Activated CD4-positive, alpha-beta T cell treated with anti-CD3 and anti-CD28 coated beads, Interleukin-2, amount 50 U/mL, for 1 hour (primary cell): ENCODE measurements around the gene CDH4.

Source experiments
- DNase-seq: peaks from one replicate; pipeline ENCODE4 v3.0.0-alpha.2; 2020

CDH4 gene

GRCh38 chr20:61779176-61779965 is 527.3 kb downstream of the CDH4 start:
- no peak for DNase-seq

- no peak for DNase-seq
Observed at GRCh38 chr20:61780066-61780465, 528.0 kb downstream of the CDH4 start.

- DNase-seq: no peak
Observed at GRCh38 chr20:61784801-61785566, 532.9 kb downstream of the CDH4 start.

GRCh38 chr20:61785567-61785816 is 533.4 kb downstream of the CDH4 start:
- DNase-seq: no peak

- no peak for DNase-seq
Observed at GRCh38 chr20:61786230-61786629, 534.2 kb downstream of the CDH4 start.

GRCh38 chr20:61788343-61788742 is 536.3 kb downstream of the CDH4 start:
- DNase-seq: no peak

GRCh38 chr20:61789329-61789728 is 537.3 kb downstream of the CDH4 start:
- no peak for DNase-seq

GRCh38 chr20:61790116-61790827 is 538.2 kb downstream of the CDH4 start:
- DNase-seq: no peak

GRCh38 chr20:61791995-61792394 is 539.9 kb downstream of the CDH4 start:
- no peak for DNase-seq

GRCh38 chr20:61795669-61796630 is 543.9 kb downstream of the CDH4 start:
- DNase-seq: no peak

GRCh38 chr20:61796738-61797137 is 544.7 kb downstream of the CDH4 start:
- DNase-seq: no peak

- DNase-seq: no peak
Observed at GRCh38 chr20:61797200-61797599, 545.1 kb downstream of the CDH4 start.

GRCh38 chr20:61797971-61798411 is 545.9 kb downstream of the CDH4 start:
- DNase-seq: no peak

GRCh38 chr20:61798632-61799031 is 546.6 kb downstream of the CDH4 start:
- DNase-seq: no peak

- DNase-seq: no peak
Observed at GRCh38 chr20:61799394-61799923, 547.4 kb downstream of the CDH4 start.

- no peak for DNase-seq
Observed at GRCh38 chr20:61799928-61800327, 547.9 kb downstream of the CDH4 start.

GRCh38 chr20:61800359-61801064 is 548.5 kb downstream of the CDH4 start:
- no peak for DNase-seq

GRCh38 chr20:61801065-61801360 is 549.0 kb downstream of the CDH4 start:
- no peak for DNase-seq

- DNase-seq: no peak
Observed at GRCh38 chr20:61801428-61801827, 549.4 kb downstream of the CDH4 start.

GRCh38 chr20:61801857-61802442 is 549.9 kb downstream of the CDH4 start:
- DNase-seq: no peak

- DNase-seq: no peak
Observed at GRCh38 chr20:61802721-61803311, 550.8 kb downstream of the CDH4 start.
